GM12872 (cell line): ENCODE results near the gene FCMR.

Experiments used
- CTCF ChIP-seq: IDR thresholded peaks from 3 replicates; pipeline ENCODE4 v1.5.1; 2011; ENCODE audit warnings: low read depth, mild to moderate bottlenecking, low read length, moderate library complexity; ENCODE audit not compliant: insufficient read depth

FCMR gene

GRCh38 chr1:206954459-206955342, 33.0 kb upstream of the FCMR start:
- no peak for TF ChIP-seq CTCF

GRCh38 chr1:206953626-206954025, 31.9 kb upstream of the FCMR start:
- no peak for TF ChIP-seq CTCF

GRCh38 chr1:206953126-206953525, 31.4 kb upstream of the FCMR start:
- TF ChIP-seq CTCF: no peak

- no peak for TF ChIP-seq CTCF
Observed at GRCh38 chr1:206952171-206952570, 30.4 kb upstream of the FCMR start.

- TF ChIP-seq CTCF: no peak
Observed at GRCh38 chr1:206951318-206952100, 29.8 kb upstream of the FCMR start.

GRCh38 chr1:206949641-206950040, 27.9 kb upstream of the FCMR start:
- no peak for TF ChIP-seq CTCF

- no peak for TF ChIP-seq CTCF
Observed at GRCh38 chr1:206949208-206949607, 27.5 kb upstream of the FCMR start.
